Cardiac septum (tissue), 1 donor: ENCODE measurements around the gene CRYGC. TPM values are rescaled to one million over a fixed set of nuclear protein-coding genes. Genes with fewer than 3 reads are reported as not detected.
"Not testable (repeated sequence)": the region's sequence is repeated elsewhere in the genome, so short reads cannot be mapped to it uniquely, and the experiment has no call there.

Experiments used
- DNase-seq: peaks from one replicate; pipeline ENCODE4 v3.0.0-alpha.2; 2020; ENCODE audit warnings: low spot score
- intact Hi-C: fragments of 100-400 bp; cut with DNase I; formaldehyde crosslinking; loops from one replicate; pipeline ENCODE4 v1.14.0; 2022
- total RNA-seq: library from RNA; stranded (reverse); fragmentation: NEBNext Ultra II Directional; extraction: Animal tissue kit (Norgen Biotek cat#: 25700); gene quantifications from one replicate; pipeline ENCODE4 v1.2.1, GENCODE V29; 2021
- donor health status: DM: no; HTN: no; CAD: no.

The CRYGC gene
- total RNA-seq, 1 donor from 2014 or later = not detected

DNA sequence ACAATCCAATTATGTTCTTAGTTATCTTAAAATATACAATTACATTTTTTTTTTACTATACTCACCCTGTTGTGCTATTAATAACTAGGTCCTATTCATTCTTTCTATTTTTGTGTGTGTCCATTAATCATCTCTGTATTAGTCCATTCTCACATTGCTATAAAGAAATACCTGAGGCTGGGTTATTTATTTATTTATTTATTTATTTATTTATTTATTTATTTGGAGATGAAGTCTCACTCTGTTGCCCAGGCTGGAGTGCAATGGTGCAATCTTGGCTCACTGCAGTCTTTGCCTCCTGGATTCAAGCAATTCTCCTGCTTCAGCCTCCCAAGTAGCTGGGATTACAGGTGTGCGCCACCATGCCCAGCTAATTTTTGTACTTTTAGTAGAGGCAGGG is 30.9 kb downstream of the CRYGC start:
- DNase-seq, intact Hi-C loops: not testable (repeated sequence)

DNA sequence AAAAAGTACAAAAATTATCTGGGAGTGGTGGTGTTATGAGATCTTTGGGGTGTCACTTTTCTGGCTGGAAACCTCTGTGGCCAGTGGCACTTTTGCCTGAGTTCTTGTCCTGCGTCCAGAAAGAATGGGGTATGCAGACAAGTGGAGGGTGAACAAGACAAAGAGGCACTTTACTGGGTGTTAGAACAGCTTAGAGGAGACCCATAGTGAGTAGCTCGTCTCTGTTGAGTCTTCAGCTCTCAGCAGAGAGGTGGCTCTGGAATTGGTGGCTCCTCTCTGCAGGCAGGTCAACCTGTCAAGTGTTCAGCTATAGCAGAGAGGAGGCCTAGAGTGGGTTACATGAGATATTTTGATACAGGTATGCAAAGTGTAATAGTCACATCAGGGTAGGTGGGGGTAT is 31.4 kb downstream of the CRYGC start:
- no peak for DNase-seq
- intact Hi-C loops = no loop called here

GRCh38 chr2:208097801-208098200 is 31.8 kb downstream of the CRYGC start:
- DNase-seq = no peak
- intact Hi-C loops = no loop called here

- intact Hi-C loops = no loop called here
- DNase-seq = no peak
Measured at GRCh38 chr2:208097313-208097712, 32.3 kb downstream of the CRYGC start.

DNA sequence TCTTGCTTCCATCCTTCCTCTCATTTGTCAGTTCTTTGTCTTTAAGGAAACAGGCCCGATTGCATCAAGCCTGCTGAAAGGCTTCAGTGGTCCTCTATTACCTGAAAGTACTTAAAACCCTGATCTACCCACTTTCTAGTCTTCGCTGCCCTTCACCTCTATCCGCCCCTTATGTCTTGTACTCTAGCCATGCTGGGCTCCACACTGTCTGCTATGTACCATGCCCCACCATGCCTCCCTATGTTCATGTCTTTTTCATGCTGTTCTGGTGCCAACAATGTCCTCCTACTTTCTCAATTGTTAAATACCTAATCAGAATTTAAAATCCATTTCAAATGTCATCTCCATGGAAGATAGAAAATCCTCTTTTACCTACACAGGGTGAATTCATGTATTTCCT is 33.5 kb downstream of the CRYGC start:
- intact Hi-C loops = no loop called here
- DNase-seq = no peak

- intact Hi-C loops = no loop called here
- DNase-seq = no peak
Measured at GRCh38 chr2:208093128-208093527, 36.5 kb downstream of the CRYGC start.

GRCh38 chr2:208092093-208092832 is 37.4 kb downstream of the CRYGC start:
- intact Hi-C loops = no loop called here
- no peak for DNase-seq

DNA sequence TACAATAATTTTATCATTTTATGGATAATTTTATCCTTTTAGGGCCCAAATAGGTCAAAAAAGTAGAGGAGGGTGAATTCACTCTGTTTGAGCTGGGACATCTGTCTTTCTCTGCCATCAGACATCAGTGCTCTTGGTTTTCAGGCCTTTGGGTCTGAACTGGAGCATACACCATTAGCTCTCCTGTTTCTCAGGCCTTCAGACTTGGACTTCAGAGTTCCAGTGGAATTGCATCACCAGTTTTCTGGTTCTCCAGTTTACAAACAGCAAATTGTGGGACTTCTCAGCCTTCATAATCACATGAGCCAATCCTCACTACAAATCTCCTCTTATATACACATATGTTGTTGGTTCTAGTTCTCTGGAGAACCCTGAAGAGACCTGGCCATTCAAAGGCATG is 39.2 kb downstream of the CRYGC start:
- DNase-seq = no peak
- intact Hi-C loops = no loop called here

- no peak for DNase-seq
- intact Hi-C loops = no loop called here
Measured at GRCh38 chr2:208086029-208086428, 43.6 kb downstream of the CRYGC start.

GRCh38 chr2:208083807-208084206 is 45.8 kb downstream of the CRYGC start:
- no peak for DNase-seq

More at GRCh38 chr2:208083807-208084206, 45.8 kb downstream of the CRYGC start:
- intact Hi-C loops = no loop called here

Other genes with a start within 250 kb of the CRYGC start
- 12.0 TPM for gene PLEKHM3, start 104.3 kb downstream of the CRYGC start, total RNA-seq
- gene CRYGD, start 5.3 kb downstream of the CRYGC start, total RNA-seq = not detected
- not detected for gene CRYGB, start 16.3 kb upstream of the CRYGC start, total RNA-seq
- gene CRYGA, start 33.8 kb upstream of the CRYGC start, total RNA-seq = not detected
- gene C2orf80, start 60.2 kb upstream of the CRYGC start, total RNA-seq = not detected
- 17.7 TPM for gene IDH1, start 125.2 kb upstream of the CRYGC start, total RNA-seq
- gene PIKFYVE, start 136.4 kb upstream of the CRYGC start, total RNA-seq = 20.2 TPM